HG03571 (cell line): ENCODE results near the gene COPG1.

Experiments used
- ATAC-seq: cut with Tn5 transposase; IDR thresholded peaks from one replicate; pipeline ENCODE4 v1.9.1; 2021; ENCODE audit not compliant: unreplicated experiment

Gene COPG1

DNA sequence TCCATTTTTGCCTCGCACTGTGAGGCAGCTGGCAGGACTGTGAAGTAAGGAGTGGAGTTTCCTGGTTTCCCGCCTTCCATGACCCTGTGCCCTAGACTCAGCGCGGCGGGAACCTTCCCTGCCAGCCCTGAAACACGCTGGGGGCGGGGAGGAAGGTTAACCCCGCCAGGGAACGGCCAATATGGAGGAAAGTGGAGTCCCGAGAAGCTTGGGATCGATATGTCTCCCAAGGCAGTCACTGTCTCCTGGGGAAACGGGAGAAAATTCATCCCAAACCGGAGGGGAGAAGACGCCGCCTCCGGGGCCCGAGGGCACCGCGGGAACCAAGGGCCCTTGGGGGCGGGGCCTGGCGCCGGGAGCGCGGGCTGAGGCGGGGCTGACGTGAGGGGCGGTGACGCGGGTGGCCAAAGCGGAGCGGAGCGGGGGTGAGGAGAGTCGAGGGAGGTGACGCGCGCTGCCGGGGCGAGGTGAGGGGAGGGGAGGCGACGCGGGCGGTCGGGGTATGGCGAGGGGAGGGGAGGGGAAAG is 29.1 kb downstream of the COPG1 start, which contains the start of gene HMCES:
HMCES (plus strand) TSS at position 432 of the 527 bp plus-strand sequence. CDS start 863 bp downstream, outside the sequence.
- ATAC-seq: peak; percentile 48

DNA sequence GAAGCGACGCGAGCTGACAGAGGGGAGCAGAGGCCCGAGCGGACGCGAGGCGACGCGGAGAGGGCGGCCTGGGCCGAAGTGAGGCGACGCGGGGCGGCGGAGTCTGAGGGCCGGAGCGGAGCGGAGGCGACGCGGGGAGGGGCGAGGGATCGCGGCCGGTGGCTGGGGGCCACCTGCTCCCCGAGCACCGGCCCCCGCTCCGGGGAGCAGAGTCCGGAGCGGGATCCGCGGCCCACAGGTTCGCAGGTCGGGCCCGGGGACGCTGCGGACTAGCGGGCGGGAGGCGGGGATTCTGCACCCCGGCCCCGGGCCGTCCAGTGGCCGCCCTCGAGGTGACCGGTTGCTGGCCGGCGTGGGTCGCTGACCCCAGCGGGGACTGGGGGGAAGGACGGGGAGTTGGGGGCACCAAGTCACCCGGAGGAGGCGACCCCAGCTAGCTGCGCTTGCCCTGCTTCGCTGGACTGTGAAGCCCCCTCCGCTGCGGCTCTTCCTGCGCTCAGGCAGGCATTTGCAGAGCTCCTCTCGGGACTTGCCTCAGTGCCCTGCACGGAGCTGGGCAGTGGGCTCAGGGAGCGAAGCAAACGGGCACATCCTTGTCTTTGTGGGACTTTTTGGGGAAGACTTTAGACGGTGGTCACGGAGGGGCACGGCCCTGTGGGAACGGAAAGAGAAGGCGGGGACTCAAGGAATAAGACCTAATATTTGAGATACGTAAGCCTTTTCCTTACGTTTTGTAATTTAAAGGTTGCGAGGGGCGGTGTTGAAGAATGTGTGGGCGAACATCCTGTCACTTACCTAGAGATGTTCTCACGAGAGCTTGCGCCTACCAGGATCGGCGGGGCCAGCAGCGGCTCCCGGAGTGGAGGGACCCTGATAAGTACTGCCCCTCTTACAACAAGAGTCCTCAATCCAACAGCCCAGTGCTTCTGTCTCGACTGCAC is 29.8 kb downstream of the COPG1 start:
- no peak for ATAC-seq

DNA sequence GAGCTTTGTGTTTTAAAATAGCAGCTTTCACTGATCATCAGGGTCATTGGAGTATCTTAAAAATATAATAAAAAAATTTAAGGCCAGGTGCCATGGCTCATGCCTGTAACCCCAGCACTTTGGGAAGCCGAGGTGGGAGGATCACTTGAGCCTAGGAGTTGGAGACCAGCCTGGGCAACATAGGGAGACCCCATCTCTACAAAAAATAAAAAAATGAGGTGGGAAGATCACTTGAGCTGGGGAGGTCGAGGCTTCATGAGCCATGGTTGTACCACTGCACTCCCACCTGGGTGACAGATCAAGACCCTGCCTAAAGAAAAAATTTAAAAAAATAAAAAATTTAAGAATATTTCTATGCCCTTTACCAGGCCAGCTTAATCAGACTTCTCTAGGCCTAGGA is 30.8 kb downstream of the COPG1 start:
- ATAC-seq: no peak

DNA sequence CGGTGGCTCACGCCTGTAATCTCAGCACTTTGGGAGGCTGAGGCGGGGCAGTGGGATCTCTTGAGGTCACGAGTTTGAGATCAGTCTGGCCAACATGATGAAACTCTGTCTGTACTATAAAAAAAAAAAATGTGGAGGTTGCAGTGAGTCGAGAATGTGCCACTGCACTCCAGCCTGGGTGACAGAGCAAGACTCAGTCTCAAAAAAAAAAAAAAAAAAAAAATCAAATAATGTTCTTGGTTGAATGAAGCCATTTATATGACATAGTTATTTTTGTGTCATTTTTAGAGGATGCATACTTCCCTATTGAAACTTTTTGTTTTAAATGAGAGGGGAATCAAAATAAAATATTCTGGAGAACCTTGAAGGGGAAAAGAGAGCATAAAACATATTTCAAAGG is 32.3 kb downstream of the COPG1 start:
- ATAC-seq: no peak

DNA sequence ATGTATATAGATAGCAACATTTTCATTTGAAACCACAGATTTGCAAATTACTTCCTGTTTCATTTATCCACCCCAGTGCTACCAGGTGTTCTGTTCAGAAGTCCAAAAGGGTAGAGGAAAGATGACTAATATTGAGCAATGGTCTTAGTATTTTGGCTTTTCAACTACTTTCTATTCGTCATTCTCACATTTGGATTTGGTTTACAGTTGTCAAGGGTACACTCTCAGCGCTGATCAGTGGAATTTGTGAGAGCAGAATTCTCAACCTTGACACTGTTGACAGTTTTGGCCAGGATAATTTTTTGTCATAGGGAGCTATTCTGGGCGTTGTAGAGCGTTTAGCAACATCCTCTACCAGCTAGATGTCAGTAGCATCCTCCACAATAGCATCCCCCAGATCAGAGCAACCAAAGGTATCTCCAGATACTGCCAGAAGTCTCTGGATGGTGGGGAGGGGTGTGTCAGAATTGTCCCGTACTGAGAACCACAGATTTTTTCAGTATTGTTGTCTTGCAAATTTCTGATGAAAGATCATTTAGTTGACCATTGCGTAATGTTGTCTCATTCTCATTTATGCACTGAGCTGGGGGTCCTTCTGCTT is 33.4 kb downstream of the COPG1 start:
- ATAC-seq: peak; percentile 65

DNA sequence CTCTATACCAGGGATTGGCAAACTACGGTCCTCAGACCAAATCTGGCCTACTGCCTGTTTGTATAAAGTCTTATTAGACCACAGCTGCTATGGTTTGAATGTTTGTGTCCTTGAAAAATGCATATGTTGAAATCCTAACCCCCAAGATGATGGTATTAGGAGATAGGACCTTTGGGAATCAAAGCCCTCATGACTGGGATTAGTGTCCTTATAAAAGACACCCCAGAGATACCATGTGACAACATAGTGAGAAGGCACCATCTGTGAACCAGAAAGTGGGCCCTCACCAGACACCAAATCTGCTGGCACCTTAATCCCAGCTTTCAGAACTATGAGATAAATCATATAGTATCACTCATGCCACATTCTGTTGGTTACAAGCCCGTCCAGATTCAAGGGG is 36.7 kb downstream of the COPG1 start:
- ATAC-seq: no peak

DNA sequence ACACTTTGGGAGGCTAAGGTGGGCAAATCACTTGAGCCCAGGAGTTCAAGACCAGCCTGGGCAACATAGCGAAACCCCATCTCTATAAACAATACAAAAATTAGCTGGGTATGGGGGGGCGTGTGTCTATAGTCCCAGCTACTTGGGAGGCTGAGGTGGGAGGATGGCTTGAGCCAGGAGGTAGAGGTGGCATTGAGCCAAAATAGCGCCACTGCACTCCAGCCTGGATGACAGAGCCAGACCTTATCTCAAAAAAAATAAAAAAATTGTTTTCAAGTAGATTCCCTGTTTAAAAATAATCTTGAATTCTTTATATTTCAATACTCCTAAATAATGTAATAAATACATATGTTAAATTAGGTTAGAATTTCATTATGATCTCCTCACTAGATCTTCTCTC is 39.0 kb downstream of the COPG1 start:
- no peak for ATAC-seq

DNA sequence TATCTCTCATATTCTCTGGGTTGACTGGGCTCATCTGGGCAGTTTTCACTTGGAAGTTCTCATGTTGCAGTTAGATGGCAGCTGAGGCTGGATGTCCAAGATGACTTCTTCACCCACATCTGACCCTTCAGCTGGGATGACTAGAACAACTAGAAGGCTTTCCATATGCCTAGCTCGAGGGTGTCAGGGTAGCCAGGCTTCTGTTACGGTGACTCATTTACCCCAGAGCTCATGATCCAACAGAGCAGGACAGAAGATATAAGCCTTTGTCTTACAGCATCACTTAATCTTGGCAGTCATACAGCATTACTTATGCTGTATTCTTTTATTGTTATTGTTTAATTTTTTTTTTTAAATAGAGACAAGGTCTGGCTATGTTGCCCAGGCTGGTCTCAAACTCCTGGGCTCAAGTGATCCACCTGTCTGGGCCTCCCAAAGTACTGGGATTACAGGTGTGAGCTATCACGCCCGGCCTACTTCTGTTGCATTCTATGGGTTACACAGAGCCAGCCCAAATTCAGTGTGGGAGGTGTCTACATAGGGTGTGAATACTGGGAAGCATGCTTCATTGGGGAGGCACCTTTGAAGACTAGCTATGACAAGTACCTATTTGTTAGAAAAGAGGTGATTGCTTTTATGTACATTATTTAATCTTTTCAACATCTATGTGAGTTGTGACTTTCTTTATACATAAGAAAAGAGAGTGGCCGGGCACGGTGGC is 40.0 kb downstream of the COPG1 start:
- ATAC-seq: no peak

DNA sequence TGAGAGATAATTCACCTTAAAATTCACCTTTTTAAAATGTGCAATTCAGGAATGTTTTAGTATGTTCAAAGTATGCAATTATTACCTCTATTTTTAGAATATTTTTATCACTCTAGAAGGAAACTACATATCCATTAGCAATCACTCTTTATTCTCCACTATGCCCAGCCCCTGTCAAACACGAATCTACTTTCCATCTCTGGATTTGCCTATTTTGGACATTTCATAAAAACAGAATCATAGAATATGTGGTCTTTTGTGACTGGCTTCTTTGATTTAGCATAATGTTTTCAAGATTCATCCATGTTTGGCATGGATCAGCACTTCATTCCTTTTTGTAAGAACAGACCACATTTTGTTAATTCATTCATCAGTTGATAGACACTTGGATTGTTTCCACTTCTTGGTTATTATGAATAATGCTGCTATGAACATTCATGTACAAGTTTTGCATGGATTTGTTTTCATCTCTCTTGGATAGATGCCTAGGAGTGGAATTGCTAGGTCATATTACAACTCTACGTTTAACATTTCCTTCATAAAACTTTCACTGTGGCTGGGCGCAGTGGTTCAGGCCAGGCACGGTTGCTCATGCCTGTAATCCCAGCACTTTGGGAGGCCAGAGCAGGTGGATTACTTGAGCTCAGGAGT is 42.0 kb downstream of the COPG1 start:
- ATAC-seq: no peak

DNA sequence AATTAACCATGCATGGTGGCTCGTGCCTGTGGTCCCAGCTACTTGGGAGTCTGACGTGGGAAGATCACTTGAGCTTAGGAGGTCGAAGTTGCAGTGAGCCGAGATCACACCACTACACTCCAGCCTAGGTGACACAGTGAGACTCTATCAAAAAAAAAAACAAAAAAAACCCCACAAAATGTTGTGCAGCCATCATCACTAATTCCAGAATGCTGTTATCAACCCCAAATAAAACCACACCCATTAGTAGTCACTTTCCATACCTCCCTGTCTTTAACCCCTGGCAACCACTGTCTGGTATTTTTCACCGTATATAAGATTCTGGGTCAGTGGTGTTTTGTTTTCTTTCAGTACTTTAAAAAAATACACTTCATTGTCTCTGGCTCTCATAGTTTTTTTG is 45.9 kb downstream of the COPG1 start:
- no peak for ATAC-seq

DNA sequence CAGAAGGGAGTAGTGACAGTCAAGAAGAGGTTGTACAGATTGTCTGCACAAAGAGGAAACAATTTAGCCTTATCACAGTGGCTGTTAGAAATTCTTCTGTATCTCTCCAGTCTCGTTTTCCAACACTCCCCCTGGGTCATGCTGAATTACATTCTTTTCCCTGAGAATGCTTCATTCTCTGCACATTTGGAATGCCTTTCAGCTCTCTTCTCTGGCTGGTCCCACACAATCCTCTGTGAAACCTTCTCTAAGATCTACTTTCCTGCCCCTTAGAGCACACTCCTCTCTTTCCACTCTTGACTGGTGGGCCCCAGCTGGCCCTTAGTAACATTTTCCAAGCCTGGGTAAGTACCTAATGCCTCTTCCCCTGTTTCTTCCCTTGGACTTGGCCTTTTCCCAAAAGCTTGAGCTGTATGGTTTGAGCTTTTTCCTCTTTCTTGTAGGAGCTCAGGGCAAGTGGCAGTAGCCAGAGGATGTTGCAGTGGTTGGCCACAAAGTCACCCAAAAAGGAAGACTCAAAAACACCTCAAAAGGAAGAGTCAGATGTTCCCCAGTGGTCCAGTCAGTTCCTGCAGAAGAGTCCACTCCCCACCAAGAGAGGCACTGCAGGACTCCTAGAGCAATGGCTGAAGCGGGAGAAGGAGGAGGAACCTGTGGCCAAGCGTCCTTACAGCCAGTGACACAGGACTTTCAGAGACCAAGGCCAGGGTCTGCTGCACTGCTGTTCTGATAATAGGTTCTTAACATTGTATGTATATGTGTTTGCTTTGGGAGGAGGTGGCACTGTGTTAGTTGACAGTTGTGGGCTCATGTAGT is 54.9 kb downstream of the COPG1 start:
- no peak for ATAC-seq

DNA sequence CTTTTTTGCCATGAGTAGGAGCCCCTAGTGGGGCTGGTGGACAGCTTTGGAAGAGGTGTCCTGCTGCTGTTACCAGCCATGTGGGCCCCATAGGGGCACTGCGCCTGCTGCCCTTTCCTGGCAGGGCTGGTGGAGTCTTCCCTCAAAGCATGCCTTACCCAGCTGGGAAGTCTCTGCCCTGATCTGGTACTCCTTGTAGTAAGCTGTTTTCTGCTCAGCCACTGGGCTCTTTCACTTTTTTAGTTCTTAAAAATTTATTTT is 55.5 kb downstream of the COPG1 start:
- ATAC-seq: no peak

DNA sequence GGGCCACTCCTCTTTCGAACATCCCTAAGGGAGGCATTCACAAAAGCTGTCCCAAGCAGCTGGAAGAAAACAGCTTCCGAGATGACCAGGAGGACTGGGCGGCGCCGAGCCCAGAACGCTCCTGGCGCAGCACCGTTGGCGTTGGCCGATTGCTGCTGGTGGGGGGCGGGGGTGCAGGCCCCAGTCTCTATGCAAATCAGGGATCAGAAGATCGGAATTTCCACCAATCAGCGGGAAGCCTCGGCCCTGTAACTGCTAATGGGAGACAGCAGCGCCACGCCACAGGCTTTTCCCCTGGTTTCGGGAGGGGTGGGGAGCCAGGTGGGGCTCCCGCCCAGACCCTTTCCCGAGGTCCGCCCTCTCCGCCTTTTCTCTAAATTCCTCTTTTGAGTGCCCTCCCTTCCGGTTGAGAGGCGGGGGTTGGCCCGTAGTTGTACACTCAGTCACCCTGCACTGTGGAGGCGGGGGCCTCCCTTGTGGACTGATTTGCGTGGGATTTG is 56.2 kb downstream of the COPG1 start:
- ATAC-seq: peak; percentile 39

DNA sequence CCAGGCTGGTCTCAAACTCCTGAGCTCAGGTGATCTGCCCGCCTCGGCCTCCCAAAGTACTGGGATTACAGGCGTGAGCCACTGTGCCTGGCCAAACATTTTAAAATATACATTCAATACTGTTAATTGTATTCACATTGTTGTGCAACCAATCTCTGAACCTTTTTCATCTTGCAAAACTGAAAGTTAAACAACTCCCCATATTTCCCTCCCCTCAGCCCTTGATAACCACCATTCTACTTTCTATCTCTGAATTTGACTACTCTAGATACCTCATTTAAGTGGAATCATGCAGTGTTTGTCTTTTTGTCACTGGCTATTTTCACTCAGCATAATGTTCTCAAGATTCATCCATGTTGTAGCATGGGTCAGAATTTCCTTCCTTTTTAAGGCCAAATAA is 59.2 kb downstream of the COPG1 start:
- ATAC-seq: no peak

DNA sequence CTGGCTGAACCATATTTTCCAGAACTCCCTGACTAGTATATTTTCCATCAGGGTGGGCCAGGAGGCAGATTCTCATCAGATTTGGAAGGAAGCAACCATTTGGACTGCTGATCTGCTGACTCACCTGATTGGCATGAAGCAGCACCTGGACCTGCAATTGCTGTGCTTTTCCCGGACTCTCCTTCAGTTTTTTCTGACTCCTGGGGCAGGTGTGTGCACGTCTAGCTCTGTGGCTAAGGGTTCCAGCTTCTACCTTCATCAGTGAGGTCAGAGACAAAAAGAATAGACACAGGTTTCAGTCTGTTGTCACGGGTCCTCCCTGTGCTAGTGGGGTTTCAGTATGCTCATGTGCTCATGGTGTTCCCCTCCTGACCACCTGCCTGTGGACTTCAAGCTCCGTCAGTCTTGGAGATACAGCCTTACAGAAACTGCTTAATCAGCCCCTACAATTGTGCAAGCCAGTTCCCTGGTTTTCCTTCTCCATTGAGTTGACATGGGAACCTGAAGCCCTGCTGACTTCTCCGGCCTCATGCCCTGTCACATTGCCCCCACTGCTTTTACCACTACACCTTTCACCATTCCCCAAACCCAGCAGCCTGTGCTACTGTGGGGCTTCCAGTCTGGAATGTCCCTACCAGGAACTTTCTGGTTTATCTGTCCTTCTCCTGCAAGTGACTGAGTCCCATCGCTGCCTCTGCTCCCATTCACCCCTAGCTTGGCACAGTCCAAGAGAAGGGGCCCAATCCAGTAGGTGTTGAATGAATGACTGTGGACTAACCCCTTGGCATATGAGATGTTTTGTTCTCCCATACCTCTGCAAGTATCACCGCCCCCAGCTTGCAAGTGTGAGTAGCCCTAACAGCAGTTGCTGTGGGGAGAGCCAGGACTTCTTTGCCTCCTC is 61.0 kb downstream of the COPG1 start:
- ATAC-seq: no peak

DNA sequence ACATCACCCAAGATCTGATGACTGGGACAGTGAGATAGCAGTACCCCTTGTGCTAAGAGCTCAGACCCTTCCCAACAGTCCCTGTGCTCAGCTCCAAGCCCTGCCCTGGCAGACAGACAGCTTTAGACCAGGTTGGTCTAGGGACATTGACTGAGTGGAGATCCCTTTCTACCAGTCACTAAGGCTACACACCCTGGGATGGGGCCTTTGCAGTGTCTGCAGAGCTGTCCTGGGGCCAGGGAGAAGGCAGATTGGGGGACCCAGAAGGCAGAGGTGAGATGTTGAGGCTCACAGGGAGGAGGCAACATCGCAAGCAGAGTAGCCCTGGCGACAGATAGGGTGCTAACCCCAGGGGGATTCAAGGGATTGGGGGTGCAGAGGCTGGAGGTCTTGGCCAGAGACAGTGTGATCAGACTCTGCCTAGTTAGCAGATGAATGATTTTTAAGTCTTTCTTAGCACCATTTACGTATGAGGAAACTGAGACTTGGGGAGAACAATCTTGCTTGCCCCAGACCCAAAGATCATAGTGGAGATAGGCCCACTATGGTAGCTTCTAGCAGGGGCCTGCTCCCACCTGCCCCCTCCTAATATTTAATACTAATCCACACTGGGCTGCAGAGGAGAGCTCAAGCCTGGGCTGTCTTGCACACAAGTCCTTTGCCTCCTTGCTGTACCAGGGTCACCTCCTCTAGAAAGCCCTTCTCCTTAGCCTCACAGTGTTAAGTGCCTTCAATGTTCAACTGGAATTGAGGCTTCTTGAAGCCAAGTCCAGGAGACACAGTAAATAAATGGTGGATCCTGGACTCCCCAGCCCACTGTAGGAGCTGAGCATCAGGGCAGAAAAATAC is 61.9 kb downstream of the COPG1 start:
- ATAC-seq: no peak

DNA sequence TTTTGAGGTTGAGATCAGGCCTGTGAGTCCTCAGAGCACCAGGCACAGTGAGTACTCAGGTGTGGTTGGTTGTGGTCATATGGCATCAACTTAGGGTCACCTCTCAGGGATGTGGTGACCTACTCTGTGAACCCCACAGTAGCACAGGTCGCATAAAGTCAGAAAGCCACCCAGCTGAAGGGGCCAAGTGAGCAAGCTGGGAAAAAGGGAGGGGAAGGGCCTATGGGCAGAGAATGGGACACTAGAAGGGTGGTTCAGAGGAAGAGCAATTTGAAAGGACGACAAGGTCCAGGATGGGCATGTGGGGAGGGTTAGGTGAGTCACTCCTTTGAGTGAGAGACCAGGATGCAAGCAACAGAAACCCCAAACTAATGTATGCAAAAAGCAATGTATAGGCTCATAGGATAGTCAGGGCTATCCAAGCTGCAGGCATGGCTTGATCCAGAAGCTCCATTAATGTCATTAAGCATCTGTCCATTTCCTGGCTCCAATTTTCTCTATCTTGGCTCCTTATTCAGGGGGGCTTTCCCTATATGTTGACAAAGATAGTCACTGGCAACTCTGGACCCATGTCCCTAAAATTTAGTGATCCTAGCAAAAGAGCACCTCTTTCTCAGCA is 62.7 kb downstream of the COPG1 start:
- no peak for ATAC-seq
